ENCODE measurements around the gene NBEA.

Gene NBEA

DNA sequence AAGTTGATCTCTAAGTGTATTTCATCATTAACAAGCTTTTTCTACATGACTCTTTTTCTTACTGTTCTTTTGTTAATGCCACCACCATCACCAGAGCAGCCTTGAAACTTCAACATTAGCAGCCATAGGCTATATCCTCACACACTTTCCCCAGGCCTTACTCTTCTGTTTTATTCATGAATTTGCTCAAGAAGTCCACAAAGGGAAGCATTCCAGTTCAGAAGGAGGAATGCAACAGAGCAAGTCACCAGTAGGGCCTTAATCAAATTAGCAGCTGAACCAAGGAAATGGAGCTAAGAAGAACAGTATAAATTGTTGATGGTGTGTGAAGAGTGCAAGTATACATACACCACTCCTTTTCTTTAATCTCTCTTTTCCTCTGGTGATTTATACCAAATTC lies 223.1 kb downstream of the NBEA start:
- ChIA-PET POLR2A (no interaction called here), CTCF (interaction anchor here (0.9 to 1.5 kb wide), 8 partner anchors 9 to 1368 kb away, joined by 3 to 8 read pairs (median 4); no protein-coding TSS in a partner anchor)
- TF ChIP-seq, protein P1, sequence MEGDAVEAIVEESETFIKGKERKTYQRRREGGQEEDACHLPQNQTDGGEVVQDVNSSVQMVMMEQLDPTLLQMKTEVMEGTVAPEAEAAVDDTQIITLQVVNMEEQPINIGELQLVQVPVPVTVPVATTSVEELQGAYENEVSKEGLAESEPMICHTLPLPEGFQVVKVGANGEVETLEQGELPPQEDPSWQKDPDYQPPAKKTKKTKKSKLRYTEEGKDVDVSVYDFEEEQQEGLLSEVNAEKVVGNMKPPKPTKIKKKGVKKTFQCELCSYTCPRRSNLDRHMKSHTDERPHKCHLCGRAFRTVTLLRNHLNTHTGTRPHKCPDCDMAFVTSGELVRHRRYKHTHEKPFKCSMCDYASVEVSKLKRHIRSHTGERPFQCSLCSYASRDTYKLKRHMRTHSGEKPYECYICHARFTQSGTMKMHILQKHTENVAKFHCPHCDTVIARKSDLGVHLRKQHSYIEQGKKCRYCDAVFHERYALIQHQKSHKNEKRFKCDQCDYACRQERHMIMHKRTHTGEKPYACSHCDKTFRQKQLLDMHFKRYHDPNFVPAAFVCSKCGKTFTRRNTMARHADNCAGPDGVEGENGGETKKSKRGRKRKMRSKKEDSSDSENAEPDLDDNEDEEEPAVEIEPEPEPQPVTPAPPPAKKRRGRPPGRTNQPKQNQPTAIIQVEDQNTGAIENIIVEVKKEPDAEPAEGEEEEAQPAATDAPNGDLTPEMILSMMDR (IDR thresholded peaks at IDR 0.05; ENCODE audit: control extremely low read depth, extremely low read depth, low read depth, missing control alignments): no peak
- no peak for DNase-seq (ENCODE audit: extremely low spot score)

DNA sequence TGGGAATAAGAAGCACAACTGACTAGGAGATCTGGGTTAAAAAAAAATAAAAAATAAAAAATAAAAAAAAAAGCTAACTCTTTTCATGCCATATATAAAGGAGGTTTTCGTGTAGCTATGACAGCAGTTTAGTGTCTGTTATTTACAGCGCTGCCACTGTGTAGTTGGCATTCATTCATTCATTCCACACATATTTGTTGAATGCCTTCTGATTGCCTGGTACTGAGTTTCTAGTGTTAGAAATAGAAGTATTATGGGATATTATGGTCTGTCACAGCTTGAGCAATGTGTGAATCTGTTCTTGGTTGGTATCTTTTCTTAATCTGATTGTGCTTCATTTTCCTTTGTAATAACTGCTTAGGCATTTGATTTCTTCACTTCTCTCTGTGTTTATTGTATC lies 237.4 kb downstream of the NBEA start:
- DNase-seq (ENCODE audit: extremely low spot score): no peak
- POLR2A ChIA-PET: no interaction called here
- TF ChIP-seq, protein P1 (IDR thresholded peaks at IDR 0.05; ENCODE audit: control extremely low read depth, extremely low read depth, low read depth, missing control alignments): no peak
- CTCF ChIA-PET: interaction anchor here (1.0 to 1.6 kb wide), 4 partner anchors 10 to 21 kb away, joined by 3 to 5 read pairs (median 4); no protein-coding TSS in a partner anchor

DNA sequence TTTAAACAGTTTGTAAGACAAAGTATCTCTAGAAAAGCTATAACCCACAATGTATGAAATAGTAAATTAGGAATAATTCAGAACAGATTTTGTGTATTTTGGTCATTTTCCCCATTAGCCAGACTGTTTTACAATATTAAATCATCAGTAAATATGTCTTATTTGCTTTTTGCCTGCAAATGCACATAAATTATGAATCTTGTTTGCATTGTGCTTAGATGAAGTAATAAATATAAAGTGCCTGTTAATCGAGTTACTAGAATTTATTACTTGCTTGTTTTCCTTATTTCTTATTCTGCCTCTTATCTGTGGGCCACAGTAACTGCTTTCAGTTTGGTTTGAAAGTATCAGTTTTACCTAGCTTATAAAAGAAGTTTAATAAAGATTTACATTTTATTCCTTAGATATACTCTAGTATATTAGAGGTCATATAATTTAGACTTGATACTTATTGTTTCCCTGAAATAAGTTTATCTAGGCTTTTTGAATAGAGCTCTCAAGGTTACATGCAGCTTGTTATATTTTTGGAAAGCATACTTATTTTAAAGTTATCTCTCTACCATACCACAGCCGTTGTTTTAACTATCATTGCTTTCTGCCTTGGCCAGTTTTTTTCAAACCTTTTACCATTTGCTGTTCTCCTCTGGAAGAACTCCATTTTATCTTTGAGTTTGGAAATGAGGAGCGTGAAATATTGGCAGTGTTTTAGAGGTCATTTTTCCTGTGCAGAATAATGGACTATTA lies 238.0 kb downstream of the NBEA start:
- ChIA-PET POLR2A (no interaction called here), CTCF (interaction anchor here (1.5 to 1.6 kb wide), 2 partner anchors 9 to 15 kb away, joined by 3 to 5 read pairs; no protein-coding TSS in a partner anchor)
- DNase-seq (ENCODE audit: extremely low spot score): no peak
- TF ChIP-seq, protein P1 (IDR thresholded peaks at IDR 0.05; ENCODE audit: control extremely low read depth, extremely low read depth, low read depth, missing control alignments): no peak

DNA sequence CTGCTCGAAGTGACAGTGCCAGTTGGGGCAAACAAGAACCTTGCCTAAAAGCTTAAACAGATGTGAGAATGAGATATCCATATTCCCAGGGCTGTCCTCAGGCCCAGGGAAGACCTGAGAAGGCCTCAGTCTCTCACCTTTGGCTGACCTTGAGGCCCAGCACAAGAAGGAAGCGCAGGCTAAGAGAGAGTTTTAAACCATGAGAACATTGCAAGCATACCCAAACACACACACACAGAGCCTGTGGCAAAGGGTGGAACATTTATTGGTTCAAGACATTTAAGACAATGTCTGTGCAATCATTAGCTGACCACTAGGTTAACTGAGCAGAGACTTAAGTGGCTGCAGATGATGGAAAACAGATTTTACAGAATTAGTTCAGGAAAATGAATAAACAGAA lies 248.2 kb downstream of the NBEA start:
- ChIA-PET CTCF (interaction anchor here (0.8 to 1.6 kb wide), 2 partner anchors 12 to 16 kb away, joined by 3 to 4 read pairs; no protein-coding TSS in a partner anchor), POLR2A (no interaction called here)
- TF ChIP-seq, protein P1 (IDR thresholded peaks at IDR 0.05; ENCODE audit: control extremely low read depth, extremely low read depth, low read depth, missing control alignments): no peak
- DNase-seq (ENCODE audit: extremely low spot score): no peak

DNA sequence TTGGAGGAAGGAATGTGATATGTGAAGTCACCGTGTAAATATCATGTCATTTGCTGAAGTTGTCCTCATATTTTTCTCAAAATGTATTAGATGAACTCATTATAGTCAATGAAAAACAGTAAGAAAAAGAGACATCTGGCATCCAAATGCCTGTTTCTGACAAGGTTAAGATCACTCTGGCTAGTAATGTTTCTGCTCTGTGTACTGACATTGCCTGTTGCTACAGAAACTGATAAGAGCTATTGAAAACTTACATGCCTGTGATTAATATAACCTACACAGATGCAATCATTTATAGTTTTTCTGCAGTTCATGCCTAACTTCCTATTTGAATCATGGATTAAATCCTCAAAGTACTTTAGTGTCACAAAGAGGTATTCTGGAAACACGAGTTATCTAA lies 249.8 kb downstream of the NBEA start:
- CTCF ChIA-PET: no interaction called here
- POLR2A ChIA-PET: no interaction called here
- DNase-seq (ENCODE audit: extremely low spot score): no peak
- TF ChIP-seq, protein P1 (IDR thresholded peaks at IDR 0.05; ENCODE audit: control extremely low read depth, extremely low read depth, low read depth, missing control alignments): no peak

DNA sequence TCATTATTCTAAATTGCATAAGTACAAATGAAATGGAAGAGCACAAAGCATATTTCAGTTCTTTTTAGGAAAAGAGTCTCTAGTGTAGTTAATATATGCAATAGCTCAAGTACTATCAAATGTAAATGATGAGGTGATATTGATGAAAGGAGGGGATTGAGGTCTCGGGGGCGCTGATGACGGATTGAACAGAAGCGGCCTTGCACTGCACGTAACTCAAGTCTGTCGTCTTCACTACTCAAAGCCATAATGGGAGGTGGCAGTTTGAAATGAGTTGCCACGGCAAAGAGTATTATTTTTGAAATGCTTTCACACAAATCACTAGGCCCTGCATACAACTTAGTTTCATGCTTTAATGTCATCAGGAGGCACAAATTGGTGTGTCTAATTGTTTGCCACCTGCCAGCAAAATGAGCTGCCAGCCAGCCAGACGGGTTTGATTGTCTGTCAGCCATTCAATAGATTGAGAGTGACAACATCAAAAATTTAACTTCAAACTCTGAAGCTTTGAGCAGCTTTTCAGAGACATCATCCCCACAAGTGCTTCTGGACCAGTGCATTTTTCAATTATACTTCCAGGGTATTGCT lies 256.6 kb downstream of the NBEA start:
- CTCF ChIA-PET: interaction anchor here (1.0 kb wide), 1 partner anchor 10 kb away, joined by 4 read pairs; no protein-coding TSS in a partner anchor

More for the DNA sequence above, 256.6 kb downstream of the NBEA start:
- no peak for DNase-seq (ENCODE audit: extremely low spot score)
- TF ChIP-seq, protein P1 (IDR thresholded peaks at IDR 0.05; ENCODE audit: control extremely low read depth, extremely low read depth, low read depth, missing control alignments): no peak
- POLR2A ChIA-PET: no interaction called here

Data from GM10248 (cell line).